Frontal cortex (tissue), 4 donors: ENCODE results near the gene WWOX. TPM values are rescaled to one million over a fixed set of nuclear protein-coding genes. Genes with fewer than 3 reads are reported as not detected.
"Not testable (repeated sequence)": the region's sequence is repeated elsewhere in the genome, so short reads cannot be mapped to it uniquely, and the experiment has no call there.

Source experiments
- DNase-seq, 2 donors: peaks; one replicate each; pipeline ENCODE4 v3.0.0; 2012; ENCODE audit warnings: low spot score in 2 of 2
- FAIRE-seq: peaks from 2 replicates; lab custom pipeline; 2012; peaks lifted over from hg19 to GRCh38; lab: Jason Lieb, UNC
- total RNA-seq: library from RNA; depleted of rRNA; stranded (reverse); fragments of >200 nt; gene quantifications from one replicate; pipeline ENCODE4 v1.2.3, GENCODE V29; 2014
- donor health status: control.
- donor health status: control.
- donor health status: control.

WWOX gene
- total RNA-seq, 1 donor from 2014 or later = 17.1 TPM

- DNase-seq (no peak), FAIRE-seq (no peak)
Observed at GRCh38 chr16:79009896-79010295, 910.4 kb downstream of the WWOX start.

DNA sequence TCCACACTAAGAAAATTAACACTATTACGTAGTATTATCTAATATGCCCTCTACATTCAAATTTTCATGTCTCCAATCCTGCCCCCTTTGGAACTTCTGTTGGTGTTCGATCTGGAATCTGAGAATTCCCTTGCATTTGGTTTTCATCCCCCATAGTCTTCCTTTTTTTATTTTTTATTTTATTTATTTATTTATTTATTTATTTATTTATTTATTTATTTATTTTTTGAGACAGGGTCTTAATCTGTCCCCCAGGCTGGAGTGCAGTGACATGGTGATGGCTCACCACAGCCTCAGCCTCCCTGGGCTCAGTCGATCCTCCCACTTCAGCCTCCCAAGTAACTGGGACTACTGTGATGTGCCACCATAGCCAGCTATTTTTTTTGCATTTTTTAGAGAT is 911.8 kb downstream of the WWOX start:
- no peak for FAIRE-seq
- DNase-seq = no peak

DNA sequence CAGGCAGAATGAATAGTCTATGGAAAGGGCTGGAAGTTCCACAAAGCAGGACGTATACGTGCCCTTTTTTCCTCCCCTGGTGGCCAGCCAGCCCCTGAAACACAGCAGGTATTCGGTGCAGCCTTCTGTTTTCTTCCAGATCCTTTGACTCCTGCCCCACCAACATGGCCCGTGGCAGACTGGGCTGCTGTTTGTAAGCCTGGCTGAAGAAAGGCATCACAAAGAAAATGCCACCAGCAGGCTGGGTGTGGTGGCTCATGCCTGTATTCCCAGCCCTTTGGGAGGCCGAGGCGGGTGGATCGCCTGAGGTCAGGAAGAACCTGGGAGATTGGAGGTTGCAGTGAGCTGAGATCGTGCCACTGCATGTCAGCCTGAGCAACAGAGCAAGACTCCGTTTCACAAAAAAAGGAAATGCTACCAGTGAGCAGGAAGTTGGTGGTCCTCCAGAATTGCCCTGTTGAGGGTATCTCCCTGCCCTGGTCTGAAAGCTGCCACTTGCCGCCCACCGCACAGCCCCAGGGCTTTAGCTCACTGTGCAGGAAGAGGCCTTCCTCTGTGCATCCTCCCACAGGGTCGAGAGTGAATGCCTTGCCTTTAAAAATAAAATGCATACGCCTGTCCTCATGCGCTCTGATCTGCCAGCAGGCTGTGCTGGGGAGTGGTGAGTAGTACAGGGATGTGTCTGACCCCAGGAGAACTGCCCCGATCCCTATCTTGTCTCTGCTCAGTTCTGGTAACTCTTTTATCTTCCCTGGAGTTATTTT is 913.4 kb downstream of the WWOX start:
- no peak for DNase-seq

GRCh38 chr16:79013930-79014660 is 914.6 kb downstream of the WWOX start:
- FAIRE-seq (no peak), DNase-seq (no peak)

More for the DNA sequence above, 913.4 kb downstream of the WWOX start:
- no peak for FAIRE-seq

- FAIRE-seq (no peak), DNase-seq (no peak)
Observed at GRCh38 chr16:79018650-79019429, 919.4 kb downstream of the WWOX start.

DNA sequence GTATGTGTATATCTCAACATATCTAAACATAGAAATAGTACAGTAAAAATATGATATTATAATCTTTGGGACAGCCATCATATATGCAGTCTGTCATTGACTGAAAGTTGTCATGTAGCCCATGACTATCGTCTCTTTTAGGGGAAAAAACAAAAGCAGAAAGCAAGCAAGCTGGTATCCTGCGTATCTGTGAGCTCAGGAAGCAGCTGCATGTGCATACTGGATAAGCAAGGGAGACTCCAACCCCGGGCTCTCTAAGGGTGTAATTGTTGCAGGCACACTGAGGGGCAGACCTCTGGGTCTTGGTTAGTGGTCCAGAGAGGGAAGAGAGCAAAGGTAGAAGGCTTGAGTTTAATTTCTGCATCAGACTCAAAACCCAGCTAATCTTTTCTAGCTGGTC is 920.0 kb downstream of the WWOX start:
- DNase-seq = no peak
- FAIRE-seq = no peak

GRCh38 chr16:79021991-79022630 is 922.7 kb downstream of the WWOX start:
- no peak for FAIRE-seq

GRCh38 chr16:79026117-79026516 is 926.7 kb downstream of the WWOX start:
- no peak for DNase-seq
- no peak for FAIRE-seq

More at GRCh38 chr16:79021991-79022630, 922.7 kb downstream of the WWOX start:
- no peak for DNase-seq

- DNase-seq (no peak), FAIRE-seq (no peak)
Observed at GRCh38 chr16:79036541-79036940, 937.1 kb downstream of the WWOX start.

GRCh38 chr16:79037521-79038373 is 938.3 kb downstream of the WWOX start:
- FAIRE-seq (no peak), DNase-seq (no peak)

- no peak for FAIRE-seq
- no peak for DNase-seq
Observed at GRCh38 chr16:79041206-79041605, 941.8 kb downstream of the WWOX start.

DNA sequence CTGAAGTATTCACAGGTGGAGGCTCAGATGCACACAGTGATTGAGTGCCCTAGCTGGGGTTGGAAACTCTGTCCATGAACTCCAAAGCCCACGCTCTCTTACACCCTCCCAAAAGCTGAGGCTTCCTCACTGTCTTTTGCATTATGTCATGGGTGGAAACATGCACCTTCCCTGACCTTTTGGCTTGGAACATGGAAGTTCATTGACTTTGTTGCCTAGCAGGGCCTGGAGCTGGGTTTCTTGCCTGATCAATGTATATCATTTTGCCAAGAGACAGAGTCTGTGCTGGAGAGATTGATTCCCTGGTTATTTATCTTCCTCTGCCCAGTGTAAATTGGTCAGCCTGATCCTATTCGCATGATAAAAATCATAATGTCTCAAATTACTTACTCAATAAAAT is 942.7 kb downstream of the WWOX start:
- FAIRE-seq (no peak), DNase-seq (no peak)

GRCh38 chr16:79042886-79043285 is 943.4 kb downstream of the WWOX start:
- DNase-seq (no peak), FAIRE-seq (no peak)

DNA sequence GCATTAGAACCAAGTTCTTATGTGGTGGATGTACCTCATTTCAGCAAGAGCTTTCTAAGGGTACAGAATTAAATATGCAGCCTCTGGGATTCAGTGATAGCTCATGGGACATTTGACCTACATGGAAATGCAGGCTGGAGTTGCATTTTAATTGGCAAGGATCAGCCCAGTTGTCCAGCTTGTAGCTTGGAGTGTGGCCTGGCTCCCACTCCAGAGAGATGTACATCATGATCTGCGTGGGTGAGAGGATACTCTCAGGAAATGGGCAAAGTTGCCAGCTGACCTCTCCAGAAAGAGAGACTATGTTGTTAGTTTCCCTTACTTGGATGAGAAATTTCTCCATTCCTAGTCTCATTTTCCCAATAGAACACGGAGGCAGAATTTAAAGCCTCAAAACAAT is 945.7 kb downstream of the WWOX start:
- no peak for FAIRE-seq

GRCh38 chr16:79047337-79047736 is 947.9 kb downstream of the WWOX start:
- no peak for FAIRE-seq

More for the DNA sequence above, 945.7 kb downstream of the WWOX start:
- DNase-seq = no peak

DNA sequence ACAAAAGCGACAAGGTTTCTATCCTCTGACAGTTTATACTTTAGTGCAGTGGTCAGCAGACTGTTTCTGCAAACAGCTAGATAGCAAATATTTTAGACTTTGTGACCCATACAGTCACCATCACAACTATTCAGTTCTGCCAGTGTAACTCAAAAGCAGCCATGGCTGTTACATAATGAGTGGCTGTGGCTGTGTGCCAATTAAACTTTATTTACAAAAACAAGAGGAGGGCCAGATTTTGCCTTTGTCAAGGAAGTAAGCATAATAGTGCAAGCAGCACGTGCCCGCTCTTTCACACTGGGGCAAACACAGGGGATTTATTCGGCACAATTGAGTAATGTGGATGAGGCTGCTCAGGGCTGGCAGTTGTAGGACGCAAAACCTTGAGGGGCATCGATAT is 949.6 kb downstream of the WWOX start:
- DNase-seq (no peak), FAIRE-seq (no peak)

More at GRCh38 chr16:79047337-79047736, 947.9 kb downstream of the WWOX start:
- DNase-seq = no peak

- DNase-seq = no peak
- no peak for FAIRE-seq
Observed at GRCh38 chr16:79050063-79050462, 950.6 kb downstream of the WWOX start.

DNA sequence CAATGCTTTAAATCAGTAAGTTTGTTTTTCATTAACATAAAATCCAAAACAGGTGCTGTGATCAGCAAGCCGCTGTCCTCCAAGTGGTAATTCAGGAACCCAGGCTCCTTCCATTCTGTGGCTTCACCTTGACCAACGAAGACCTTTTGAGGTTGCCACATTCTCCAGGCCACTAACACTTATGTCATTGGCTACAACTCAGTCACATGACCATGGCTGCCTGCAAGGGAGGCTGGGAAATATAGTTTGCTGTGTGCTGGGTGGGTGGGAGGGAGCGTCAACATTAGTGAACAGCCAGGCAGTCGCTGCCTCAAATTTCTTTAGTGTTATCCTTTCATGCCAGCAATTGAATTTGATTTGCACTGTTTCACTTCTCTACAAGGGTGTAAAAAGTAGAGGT is 951.9 kb downstream of the WWOX start:
- FAIRE-seq (no peak), DNase-seq (no peak)

DNA sequence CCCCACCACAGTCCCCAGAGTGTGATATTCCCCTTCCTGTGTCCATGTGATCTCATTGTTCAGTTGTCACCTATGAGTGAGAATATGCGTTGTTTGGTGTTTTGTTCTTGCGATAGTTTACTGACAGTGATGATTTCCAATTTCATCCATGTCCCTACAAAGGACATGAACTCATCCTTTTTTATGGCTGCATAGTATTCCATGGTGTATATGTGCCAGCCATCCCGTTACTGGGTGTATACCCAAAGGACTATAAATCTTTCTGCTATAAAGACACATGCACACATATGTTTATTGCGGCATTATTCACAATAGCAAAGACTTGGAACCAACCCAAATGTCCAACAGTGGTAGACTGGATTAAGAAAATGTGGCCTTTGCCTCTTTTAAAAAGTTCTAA is 952.7 kb downstream of the WWOX start:
- FAIRE-seq, DNase-seq: not testable (repeated sequence)
